SKM-1 (cell line): ENCODE data around the gene EPHA8.

ENCODE experiments used
- DNase-seq: peaks from one replicate; lab custom pipeline; 2025; ENCODE audit not compliant: unreplicated experiment; lab: John Stamatoyannopoulos, UW

EPHA8 gene

GRCh38 chr1:22588899-22589422 is 25.7 kb downstream of the EPHA8 start:
- no peak for DNase-seq

GRCh38 chr1:22591576-22591975 is 28.3 kb downstream of the EPHA8 start:
- no peak for DNase-seq

DNA sequence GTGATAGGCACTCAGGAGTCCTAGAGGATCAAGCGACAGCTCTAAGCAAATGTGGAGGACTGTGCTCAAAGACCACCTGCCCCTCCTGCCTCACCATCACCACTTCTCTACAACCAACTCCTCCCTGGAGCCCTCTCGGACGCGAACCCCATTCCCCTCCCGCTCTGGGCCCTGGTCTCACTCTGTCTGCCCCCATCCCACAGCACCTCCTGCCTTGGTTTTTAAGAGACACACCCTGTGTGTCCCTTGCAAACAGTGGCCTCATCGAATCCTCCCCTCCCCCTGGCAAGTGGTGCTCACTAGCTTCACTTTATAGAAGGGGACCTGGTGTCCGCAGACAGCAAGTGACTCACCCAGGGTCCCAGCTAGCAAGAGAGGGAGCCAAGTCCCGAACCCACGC is 28.8 kb downstream of the EPHA8 start:
- no peak for DNase-seq

- DNase-seq, result no peak
These were observed 29.9 kb downstream of the EPHA8 start for GRCh38 chr1:22592919-22593790.

DNA sequence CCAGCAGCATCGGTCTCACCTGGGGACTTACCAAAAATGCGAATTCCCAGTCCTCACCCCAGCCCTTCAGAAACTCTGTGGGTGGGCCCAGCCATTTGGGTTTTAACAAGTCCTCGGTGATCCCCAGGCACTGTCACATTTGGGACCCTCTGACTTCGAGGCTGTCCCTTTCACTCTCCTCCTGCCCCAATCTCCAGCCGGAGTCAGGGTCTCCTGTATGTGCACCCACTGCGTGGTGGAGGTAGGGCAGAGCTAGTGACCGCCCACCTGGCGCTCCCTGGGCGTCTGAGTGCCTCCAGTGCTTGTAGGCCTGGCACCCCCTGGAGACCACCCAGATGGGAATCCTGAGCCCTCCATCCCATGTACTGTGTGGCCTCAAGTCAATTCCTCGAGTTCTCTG is 31.1 kb downstream of the EPHA8 start:
- no peak for DNase-seq

DNA sequence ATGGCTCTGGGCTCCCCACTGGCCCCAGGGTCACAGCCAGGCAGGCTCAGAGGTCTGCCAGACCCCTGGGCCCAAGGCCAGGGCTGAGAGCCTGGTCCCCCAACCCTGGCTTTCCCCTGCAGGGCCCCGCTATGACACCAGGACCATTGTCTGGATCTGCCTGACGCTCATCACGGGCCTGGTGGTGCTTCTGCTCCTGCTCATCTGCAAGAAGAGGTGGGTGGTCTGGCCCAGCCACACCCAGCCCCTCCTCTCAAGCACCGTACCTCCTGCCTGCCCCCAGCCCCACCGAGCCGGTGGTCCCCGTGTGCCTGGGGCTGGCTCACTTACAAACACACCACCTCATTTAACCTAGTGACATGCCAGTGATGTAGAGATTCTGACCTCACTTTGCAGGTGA is 31.8 kb downstream of the EPHA8 start:
- DNase-seq, result no peak

DNA sequence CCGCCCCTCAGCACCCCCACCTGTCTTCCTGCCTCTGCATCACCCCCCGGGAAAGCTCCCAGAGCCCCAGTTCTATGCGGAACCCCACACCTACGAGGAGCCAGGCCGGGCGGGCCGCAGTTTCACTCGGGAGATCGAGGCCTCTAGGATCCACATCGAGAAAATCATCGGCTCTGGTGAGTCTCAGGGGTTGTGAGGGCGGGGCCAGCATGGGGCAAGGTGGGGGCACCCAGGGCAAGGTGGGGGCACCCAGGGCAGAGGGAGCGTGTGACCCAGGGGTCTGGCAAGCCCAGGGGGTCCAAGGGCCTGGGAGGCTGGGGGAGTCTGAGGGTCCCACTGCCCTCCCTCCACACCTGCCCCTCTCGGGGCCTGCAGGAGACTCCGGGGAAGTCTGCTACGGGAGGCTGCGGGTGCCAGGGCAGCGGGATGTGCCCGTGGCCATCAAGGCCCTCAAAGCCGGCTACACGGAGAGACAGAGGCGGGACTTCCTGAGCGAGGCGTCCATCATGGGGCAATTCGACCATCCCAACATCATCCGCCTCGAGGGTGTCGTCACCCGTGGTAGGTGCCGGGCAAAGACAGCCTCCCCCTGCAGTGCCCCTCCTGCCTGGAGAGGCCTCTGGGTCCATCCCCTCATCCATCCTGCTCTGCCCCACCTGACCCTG is 34.1 kb downstream of the EPHA8 start:
- DNase-seq, result no peak

DNA sequence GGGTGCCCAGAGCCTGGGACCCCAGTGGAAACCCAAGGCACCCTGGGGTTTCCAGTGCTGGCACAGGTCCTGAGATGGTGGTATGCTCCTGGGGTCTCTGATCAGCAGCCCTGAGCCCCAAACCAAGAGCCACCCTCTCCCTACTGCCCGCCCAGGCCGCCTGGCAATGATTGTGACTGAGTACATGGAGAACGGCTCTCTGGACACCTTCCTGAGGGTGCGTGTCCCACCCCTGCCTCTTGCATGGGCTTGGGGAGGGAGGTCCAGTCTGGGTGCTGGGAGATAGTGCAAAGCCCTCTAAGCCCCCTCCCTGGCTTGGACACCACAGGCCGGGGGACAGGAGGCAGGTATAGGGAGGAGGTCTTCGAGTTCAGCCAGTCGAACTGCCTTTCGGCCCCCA is 34.7 kb downstream of the EPHA8 start:
- DNase-seq, result no peak

- DNase-seq, result no peak
These were observed 35.4 kb downstream of the EPHA8 start for GRCh38 chr1:22598736-22599135.

DNA sequence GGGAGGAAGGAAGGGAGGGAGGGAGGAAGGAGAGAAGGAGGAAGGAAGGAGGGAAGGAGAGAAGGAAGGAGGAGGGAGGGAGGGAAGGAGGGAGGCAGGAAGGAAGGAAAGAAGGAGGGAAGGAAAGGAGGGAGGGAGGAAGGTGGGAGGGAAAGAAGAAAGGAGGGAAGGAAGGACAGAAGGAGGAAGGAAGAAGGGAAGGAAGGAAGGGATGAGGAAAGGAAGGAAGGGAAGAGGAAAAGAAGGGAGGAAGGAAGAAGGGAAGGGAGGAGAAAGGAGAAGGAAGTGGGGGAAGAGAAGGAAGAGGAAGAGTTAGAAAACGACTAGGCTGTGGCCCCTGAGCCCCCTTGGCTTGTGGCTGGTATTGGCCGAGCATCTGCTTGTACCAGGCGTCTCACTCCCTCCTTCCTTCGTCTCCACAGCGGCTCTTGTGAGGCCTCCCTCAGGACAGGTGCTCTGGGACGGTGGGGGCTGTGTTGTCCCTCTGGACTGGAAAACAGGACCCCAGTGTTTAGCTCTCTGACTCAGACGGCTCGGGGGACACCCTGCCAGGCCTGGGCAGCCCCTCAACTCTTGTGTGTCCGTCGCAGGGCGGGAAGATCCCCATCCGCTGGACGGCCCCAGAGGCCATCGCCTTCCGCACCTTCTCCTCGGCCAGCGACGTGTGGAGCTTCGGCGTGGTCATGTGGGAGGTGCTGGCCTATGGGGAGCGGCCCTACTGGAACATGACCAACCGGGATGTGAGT is 37.0 kb downstream of the EPHA8 start:
- no peak for DNase-seq

- no peak for DNase-seq
These were observed 37.7 kb downstream of the EPHA8 start for GRCh38 chr1:22600817-22601605.

DNA sequence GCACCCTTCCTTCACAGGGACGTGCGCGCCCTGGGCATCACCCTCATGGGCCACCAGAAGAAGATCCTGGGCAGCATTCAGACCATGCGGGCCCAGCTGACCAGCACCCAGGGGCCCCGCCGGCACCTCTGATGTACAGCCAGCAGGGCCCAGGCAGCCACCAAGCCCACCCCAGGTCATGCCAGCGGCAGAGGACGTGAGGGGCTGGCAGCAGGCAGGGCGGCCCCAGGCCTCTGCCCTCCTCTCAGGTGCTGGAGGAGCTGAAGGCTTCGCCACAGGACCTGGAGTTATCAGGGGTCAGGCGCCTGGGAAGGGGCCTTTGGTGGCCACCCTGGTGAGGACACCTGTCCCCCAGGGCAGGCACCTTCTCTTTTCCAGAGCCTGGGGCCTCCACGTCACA is 38.3 kb downstream of the EPHA8 start:
- DNase-seq, result no peak

GRCh38 chr1:22602060-22602740 is 38.9 kb downstream of the EPHA8 start:
- no peak for DNase-seq

DNA sequence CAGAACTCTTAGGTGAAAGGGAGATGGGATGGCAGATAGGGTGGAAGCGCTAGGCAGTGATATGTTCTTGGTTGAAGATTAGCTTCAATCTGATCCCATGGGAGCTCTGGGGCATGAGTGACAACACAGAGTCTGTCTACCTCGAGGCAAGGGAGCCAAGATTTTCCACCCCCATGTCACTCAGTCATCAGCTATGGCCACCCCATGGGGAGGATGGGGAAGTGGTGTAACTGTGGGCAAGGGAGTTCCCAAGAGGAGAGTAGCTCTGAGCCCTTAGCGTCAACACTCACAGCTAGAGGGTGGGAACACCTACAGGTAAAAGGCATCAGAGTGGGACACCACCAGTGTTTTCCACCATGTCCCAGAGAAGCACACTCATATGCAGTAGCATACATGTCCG is 42.9 kb downstream of the EPHA8 start:
- DNase-seq, result no peak

DNA sequence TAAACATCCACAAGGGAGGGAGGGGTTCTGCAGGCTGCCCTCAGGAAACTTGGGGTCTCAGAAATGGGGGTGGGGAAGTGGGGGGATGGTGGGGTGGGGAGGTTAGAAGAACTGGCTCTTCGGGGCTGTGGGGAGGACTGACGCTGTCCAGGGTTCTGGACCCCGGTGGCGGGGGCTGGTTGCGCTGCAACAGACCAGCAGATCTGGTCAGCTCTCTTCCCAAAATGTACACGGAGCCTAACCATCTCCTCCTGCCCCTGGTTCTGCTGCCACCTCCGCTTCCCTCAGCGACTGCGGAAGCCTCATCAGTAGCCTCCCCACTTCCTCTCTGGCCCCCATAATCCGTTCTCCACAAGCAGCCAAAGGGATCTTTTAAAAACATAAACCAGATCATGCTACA is 43.9 kb downstream of the EPHA8 start:
- no peak for DNase-seq

DNA sequence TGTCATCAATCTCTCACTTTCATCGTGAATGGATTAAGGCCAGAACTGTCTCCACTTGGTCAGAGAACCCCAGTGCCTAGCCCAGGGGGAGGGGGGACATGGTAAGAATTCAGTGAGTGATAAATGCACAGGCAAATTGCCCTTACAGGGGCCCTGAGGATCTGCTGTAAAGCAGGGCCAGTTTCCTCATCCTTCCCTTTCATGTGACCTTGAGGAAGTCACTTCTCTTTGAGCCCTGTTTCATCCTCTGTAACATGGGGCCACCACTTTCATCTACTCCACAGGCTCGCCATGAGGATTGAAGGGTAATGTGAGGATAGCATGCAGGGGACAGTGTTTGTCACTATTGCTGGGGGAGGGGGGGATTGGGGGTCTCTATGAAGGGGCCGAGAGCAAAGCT is 45.1 kb downstream of the EPHA8 start:
- no peak for DNase-seq

DNA sequence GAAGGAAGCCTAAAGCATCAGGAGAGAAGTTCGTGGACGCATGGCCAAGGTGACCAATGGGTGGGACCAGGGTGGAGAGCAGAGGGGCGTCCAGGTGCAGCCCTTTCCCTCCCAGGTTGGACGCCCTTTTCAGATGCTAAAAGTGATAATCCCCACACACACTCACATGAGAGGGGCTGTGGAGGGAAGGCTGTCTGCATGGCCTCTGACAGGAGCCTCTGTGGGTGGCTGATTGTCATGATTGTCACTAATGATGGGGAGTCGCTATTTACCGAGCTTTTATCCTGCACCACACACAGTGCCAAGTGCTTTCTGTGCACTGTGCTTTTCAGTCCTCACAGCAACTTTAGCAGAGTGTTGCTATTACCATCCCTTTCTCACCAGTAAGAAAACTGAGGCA is 46.0 kb downstream of the EPHA8 start:
- DNase-seq, result no peak

- no peak for DNase-seq
These were observed 48.2 kb downstream of the EPHA8 start for GRCh38 chr1:22611530-22611947.

DNA sequence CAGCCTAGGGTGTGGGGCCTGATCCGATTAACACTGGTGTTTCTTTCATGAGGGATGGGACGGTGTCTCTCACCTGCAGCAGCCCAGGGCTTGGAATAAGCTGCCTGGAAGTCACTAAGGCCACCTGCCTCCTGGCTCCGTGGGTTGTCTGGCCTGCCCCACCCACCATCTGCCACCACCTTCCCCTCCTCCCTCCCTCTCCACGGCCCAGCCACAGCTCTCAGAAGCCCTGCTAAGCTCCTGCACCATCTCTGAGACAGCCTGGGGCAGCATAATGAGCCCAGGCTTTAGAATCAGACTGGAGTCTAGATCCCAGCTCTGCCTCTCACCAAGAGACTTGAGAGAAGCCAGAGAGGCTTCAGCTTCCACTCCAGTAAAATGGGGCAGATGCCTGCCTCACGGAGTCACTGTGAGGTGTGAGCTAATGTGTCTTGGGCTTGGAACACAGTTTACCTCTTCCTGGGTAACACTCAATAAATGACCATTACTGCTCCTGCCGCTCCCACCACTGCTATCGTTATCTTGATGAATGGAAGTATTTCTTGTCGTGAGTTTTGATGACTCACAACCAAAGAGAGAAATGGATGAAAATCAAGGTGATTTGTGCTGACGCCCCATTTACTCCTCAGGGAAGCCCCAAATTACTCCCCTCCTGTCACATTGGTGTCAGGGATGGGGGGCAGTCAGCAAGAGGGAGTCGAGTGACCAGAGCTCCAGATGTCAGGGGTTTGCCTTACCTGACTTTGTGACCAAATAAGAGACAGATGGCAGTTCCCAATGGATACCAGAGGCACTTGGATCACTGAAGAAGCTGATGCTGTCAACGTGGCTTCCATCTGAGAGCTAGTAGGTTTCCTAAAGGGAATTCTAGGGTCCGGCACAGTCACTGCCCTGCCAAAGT is 49.6 kb downstream of the EPHA8 start:
- DNase-seq, result no peak
